ENCODE results near the gene SGTA.

SGTA gene

DNA sequence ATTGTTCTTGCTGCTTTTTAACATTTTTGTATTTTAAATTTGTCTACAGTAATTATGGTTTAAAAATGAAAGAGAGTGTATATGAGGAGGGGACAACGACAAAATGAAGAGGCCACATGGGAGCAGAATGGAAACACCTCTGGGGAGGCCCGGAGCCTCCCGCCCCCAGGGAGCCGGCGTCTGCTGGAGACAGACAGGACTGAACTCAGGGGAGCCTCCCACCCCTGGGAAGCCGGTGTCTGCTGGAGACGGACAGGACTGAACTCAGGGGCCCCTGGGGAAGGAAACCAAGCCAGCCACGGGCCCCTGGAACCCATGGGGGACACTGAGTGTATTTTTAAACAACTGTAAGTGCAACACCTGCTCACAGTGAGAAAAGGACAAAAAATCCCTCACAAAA lies 26.6 kb downstream of the SGTA start:
- TF ChIP-seq, protein P1, sequence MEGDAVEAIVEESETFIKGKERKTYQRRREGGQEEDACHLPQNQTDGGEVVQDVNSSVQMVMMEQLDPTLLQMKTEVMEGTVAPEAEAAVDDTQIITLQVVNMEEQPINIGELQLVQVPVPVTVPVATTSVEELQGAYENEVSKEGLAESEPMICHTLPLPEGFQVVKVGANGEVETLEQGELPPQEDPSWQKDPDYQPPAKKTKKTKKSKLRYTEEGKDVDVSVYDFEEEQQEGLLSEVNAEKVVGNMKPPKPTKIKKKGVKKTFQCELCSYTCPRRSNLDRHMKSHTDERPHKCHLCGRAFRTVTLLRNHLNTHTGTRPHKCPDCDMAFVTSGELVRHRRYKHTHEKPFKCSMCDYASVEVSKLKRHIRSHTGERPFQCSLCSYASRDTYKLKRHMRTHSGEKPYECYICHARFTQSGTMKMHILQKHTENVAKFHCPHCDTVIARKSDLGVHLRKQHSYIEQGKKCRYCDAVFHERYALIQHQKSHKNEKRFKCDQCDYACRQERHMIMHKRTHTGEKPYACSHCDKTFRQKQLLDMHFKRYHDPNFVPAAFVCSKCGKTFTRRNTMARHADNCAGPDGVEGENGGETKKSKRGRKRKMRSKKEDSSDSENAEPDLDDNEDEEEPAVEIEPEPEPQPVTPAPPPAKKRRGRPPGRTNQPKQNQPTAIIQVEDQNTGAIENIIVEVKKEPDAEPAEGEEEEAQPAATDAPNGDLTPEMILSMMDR (IDR thresholded peaks at IDR 0.05) = no peak
- no peak overlapping the region for H3K4me3 ChIP-seq
- no peak for DNase-seq (ENCODE audit: low spot score)

DNA sequence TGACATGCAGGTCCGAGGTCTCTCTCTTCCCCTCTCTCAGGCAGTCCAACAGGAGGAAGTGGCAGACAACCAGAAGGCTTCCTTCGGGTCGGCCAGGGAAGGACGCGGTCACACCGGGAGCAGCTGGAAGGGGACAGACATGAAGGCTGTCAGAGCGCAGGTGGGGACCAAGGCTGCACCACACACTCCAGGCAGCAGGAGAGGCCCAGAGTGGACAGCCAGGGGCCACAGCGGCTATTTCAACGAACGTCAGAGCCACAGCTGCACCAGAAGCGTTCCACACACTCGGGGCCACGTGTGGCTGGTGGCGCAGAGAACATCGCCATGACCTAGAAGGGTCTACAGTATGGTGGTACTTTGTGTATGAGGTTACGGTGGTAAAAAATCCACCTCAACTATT lies 27.3 kb downstream of the SGTA start:
- Histone ChIP-seq H3K4me3 (no peak overlapping the region), H3K27ac (no peak overlapping the region)
- DNase-seq (ENCODE audit: low spot score) = no peak
- TF ChIP-seq, protein P1 (IDR thresholded peaks at IDR 0.05) = no peak

More for the DNA sequence above, 26.6 kb downstream of the SGTA start:
- H3K27ac ChIP-seq = no peak overlapping the region

GRCh38 chr19:2755448-2755705 lies 27.7 kb downstream of the SGTA start:
- TF ChIP-seq, protein P1 (IDR thresholded peaks at IDR 0.05) = no peak
- Histone ChIP-seq H3K27ac (no peak overlapping the region), H3K4me3 (no peak overlapping the region)
- no peak for DNase-seq (ENCODE audit: low spot score)

- DNase-seq (ENCODE audit: low spot score) = no peak
- no peak overlapping the region for H3K4me3 ChIP-seq
- no peak overlapping the region for H3K27ac ChIP-seq
- TF ChIP-seq, protein P1 (IDR thresholded peaks at IDR 0.05) = no peak
Measured at GRCh38 chr19:2754659-2755447, 28.2 kb downstream of the SGTA start.

- TF ChIP-seq, protein P1 (IDR thresholded peaks at IDR 0.05) = no peak
- no peak overlapping the region for H3K27ac ChIP-seq
- H3K4me3 ChIP-seq = no peak overlapping the region
- DNase-seq (ENCODE audit: low spot score) = no peak
Measured at GRCh38 chr19:2751438-2751830, 31.6 kb downstream of the SGTA start.

- H3K27ac ChIP-seq = no peak overlapping the region
- TF ChIP-seq, protein P1 (IDR thresholded peaks at IDR 0.05) = no peak
- no peak overlapping the region for H3K4me3 ChIP-seq
- DNase-seq (ENCODE audit: low spot score) = no peak
Measured at GRCh38 chr19:2750808-2751437, 32.1 kb downstream of the SGTA start.

DNA sequence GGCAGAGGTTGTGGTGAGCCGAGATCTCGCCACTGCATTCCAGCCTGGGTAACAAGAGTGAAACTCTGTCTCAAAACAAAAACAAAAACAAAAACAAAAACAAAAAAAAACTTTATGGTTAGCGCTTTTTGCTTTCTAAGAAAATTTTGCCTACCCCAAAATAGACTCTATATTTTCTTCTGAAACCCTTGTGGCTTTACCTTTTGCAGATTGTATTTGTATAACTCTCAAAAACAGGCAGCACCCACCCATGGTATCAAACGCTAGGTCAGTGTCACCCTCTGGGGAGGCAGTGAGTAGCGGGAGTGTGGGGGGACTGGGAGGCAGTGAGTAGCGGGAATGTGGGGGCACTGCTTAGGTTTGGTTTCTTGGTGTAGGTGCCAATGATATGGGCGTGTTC lies 35.7 kb downstream of the SGTA start:
- DNase-seq (ENCODE audit: low spot score) = no peak
- no peak overlapping the region for H3K27ac ChIP-seq
- no peak overlapping the region for H3K4me3 ChIP-seq
- TF ChIP-seq, protein P1 (IDR thresholded peaks at IDR 0.05) = no peak

Data from coronary artery (tissue), 2 donors.